H9 (cell line): ENCODE results near the gene SLCO4A1. TPM values are rescaled to one million over a fixed set of nuclear protein-coding genes. Genes with fewer than 3 reads are reported as not detected.

ENCODE experiments used
- DNase-seq: peaks from one replicate; pipeline ENCODE4 v3.0.0-alpha.2; 2017
- H2AFZ ChIP-seq: one replicate; pipeline ENCODE4 v1.6.1; 2013; ENCODE audit warnings: mild to moderate bottlenecking, low read length, control low read depth, moderate library complexity
- H2AK5ac ChIP-seq: 2 replicates; pipeline ENCODE4 v1.6.1; 2013; ENCODE audit warnings: low read length, control low read depth, mixed read lengths; ENCODE audit not compliant: insufficient read length
- H2BK120ac ChIP-seq: one replicate; pipeline ENCODE4 v1.6.1; 2013; ENCODE audit warnings: low read depth, mild to moderate bottlenecking, low read length, control low read depth, inconsistent platforms; ENCODE audit not compliant: poor library complexity, severe bottlenecking
- H2BK12ac ChIP-seq: 2 replicates; pipeline ENCODE4 v1.6.1; 2013; ENCODE audit warnings: low read length, control low read depth, mixed read lengths, low read depth; ENCODE audit not compliant: insufficient read length
- H2BK15ac ChIP-seq: 2 replicates; pipeline ENCODE4 v1.6.1; 2013; ENCODE audit warnings: low read depth, low read length, control low read depth
- H2BK20ac ChIP-seq: one replicate; pipeline ENCODE4 v1.6.1; 2013; ENCODE audit warnings: low read depth, mild to moderate bottlenecking, low read length, control low read depth, inconsistent platforms; ENCODE audit not compliant: poor library complexity, severe bottlenecking
- H2BK5ac ChIP-seq: 2 replicates; pipeline ENCODE4 v1.6.1; 2013; ENCODE audit warnings: low read length, control low read depth, mixed read lengths; ENCODE audit not compliant: insufficient read length
- H3K14ac ChIP-seq: 2 replicates; pipeline ENCODE4 v1.6.1; 2013; ENCODE audit warnings: low read length, control low read depth; ENCODE audit not compliant: insufficient read depth
- H3K18ac ChIP-seq: 2 replicates; pipeline ENCODE4 v1.6.1; 2013; ENCODE audit warnings: low read depth, mild to moderate bottlenecking, mixed read lengths, low read length, control low read depth; ENCODE audit not compliant: insufficient read length
- H3K23ac ChIP-seq: 2 replicates; pipeline ENCODE4 v1.6.1; 2013; ENCODE audit warnings: low read length, control low read depth, mixed read lengths, low read depth; ENCODE audit not compliant: insufficient read length
- H3K23me2 ChIP-seq: 2 replicates; pipeline ENCODE4 v1.6.1; 2013; ENCODE audit warnings: low read depth, mild to moderate bottlenecking, mixed read lengths, low read length, control low read depth; ENCODE audit not compliant: insufficient read length, poor library complexity, severe bottlenecking
- H3K27ac ChIP-seq: 2 replicates; pipeline ENCODE4 v1.5.1; 2013; ENCODE audit warnings: low read length, control low read depth, mixed read lengths, low read depth; ENCODE audit not compliant: insufficient read length
- H3K27me3 ChIP-seq: 2 replicates; pipeline ENCODE4 v1.6.1; 2013; ENCODE audit warnings: low read length, control low read depth, inconsistent platforms; ENCODE audit not compliant: insufficient read depth
- H3K4ac ChIP-seq: 2 replicates; pipeline ENCODE4 v1.6.1; 2013; ENCODE audit warnings: low read depth, mild to moderate bottlenecking, control low read depth, inconsistent platforms, low read length, moderate library complexity
- H3K4me1 ChIP-seq: 2 replicates; pipeline ENCODE4 v1.6.1; 2013; ENCODE audit warnings: low read length, control low read depth, inconsistent platforms; ENCODE audit not compliant: insufficient read depth
- H3K4me2 ChIP-seq: 2 replicates; pipeline ENCODE4 v1.6.1; 2013; ENCODE audit warnings: low read length, control low read depth, mixed read lengths; ENCODE audit not compliant: insufficient read length, insufficient read depth
- H3K56ac ChIP-seq: 2 replicates; pipeline ENCODE4 v1.6.1; 2013; ENCODE audit warnings: low read depth, mild to moderate bottlenecking, mixed read lengths, low read length, control low read depth; ENCODE audit not compliant: insufficient read length
- H3K79me1 ChIP-seq: 2 replicates; pipeline ENCODE4 v1.6.1; 2013; ENCODE audit warnings: low read depth, mild to moderate bottlenecking, moderate library complexity, low read length, control low read depth, inconsistent platforms; ENCODE audit not compliant: insufficient read depth, poor library complexity, severe bottlenecking
- H3K79me2 ChIP-seq: 2 replicates; pipeline ENCODE4 v1.6.1; 2013; ENCODE audit warnings: low read length, control low read depth, inconsistent platforms; ENCODE audit not compliant: insufficient read depth
- H3K9ac ChIP-seq: 2 replicates; pipeline ENCODE4 v1.6.1; 2013; ENCODE audit warnings: low read length, control low read depth, mixed read lengths; ENCODE audit not compliant: insufficient read length; ENCODE audit errors: extremely low read depth
- H3K9me3 ChIP-seq: one replicate; pipeline ENCODE4 v1.6.1; 2013; ENCODE audit warnings: low read depth, low read length, inconsistent platforms; ENCODE audit not compliant: control insufficient read depth
- H3T11ph ChIP-seq: one replicate; pipeline ENCODE4 v1.6.1; 2013; ENCODE audit warnings: mild to moderate bottlenecking, low read length, control low read depth, inconsistent platforms
- H4K20me1 ChIP-seq: one replicate; pipeline ENCODE4 v1.6.1; 2013; ENCODE audit not compliant: control insufficient read depth, insufficient read length, insufficient read depth
- H4K5ac ChIP-seq: 2 replicates; pipeline ENCODE4 v1.6.1; 2013; ENCODE audit warnings: low read depth, mild to moderate bottlenecking, mixed read lengths, low read length, control low read depth; ENCODE audit not compliant: insufficient read length
- H4K8ac ChIP-seq: replicated peaks from 2 replicates; pipeline ENCODE4 v1.6.1; 2013; ENCODE audit warnings: low read length, control low read depth, mixed read lengths, low read depth; ENCODE audit not compliant: insufficient read length
- H4K91ac ChIP-seq: 2 replicates; pipeline ENCODE4 v1.6.1; 2013; ENCODE audit warnings: low read depth, mild to moderate bottlenecking, moderate library complexity, mixed read lengths, low read length, control low read depth; ENCODE audit not compliant: insufficient read length
- H3K27ac Mint-ChIP-seq, 3 experiments: 2 replicates in 2 of 3; 3 replicates in 1 of 3; pipeline ENCODE4 v1.8.0; 2020 to 2021; ENCODE audit warnings: mixed read lengths in 3 of 3, mild to moderate bottlenecking in 1 of 3, moderate library complexity in 1 of 3
- H3K27me3 Mint-ChIP-seq: 2 replicates; pipeline ENCODE4 v1.8.0; 2021; ENCODE audit warnings: low read depth, mild to moderate bottlenecking, moderate library complexity, mixed read lengths
- H3K36me3 Mint-ChIP-seq, 3 experiments: 2 replicates in 2 of 3; 3 replicates in 1 of 3; pipeline ENCODE4 v1.8.0; 2020 to 2021; ENCODE audit warnings: low read depth in 3 of 3, mixed read lengths in 3 of 3; ENCODE audit not compliant: insufficient read depth in 1 of 3
- H3K4me1 Mint-ChIP-seq, 2 experiments: 2 replicates each; pipeline ENCODE4 v1.8.0; 2020; ENCODE audit warnings: mixed read lengths in 2 of 2
- H3K4me3 Mint-ChIP-seq, 2 experiments: 2 replicates in 1 of 2; 3 replicates in 1 of 2; pipeline ENCODE4 v1.8.0; 2020 to 2021; ENCODE audit warnings: mild to moderate bottlenecking in 2 of 2, mixed read lengths in 2 of 2, moderate library complexity in 1 of 2
- H3K9me3 Mint-ChIP-seq, 2 experiments: 2 replicates in 1 of 2; 3 replicates in 1 of 2; pipeline ENCODE4 v1.8.0; 2020; ENCODE audit warnings: mild to moderate bottlenecking in 2 of 2, mixed read lengths in 2 of 2, moderate library complexity in 1 of 2
- CTCF ChIP-seq: fragments of 200-600 bp; sonication (generic); conservative IDR thresholded peaks from 3 replicates; pipeline ENCODE4 v1.8.0; 2021; ENCODE audit warnings: antibody characterized with exemption, mild to moderate bottlenecking
- WGBS: extraction: QIAGEN DNeasy Blood & Tissue Kit; methylation state at CpG from one replicate; pipeline ENCODE4 v1.1.7; 2013; ENCODE audit warnings: missing lambda C conversion rate, low lambda C conversion rate, mixed read lengths; ENCODE audit not compliant: insufficient read length; ENCODE audit errors: extremely low coverage; 5-methylcytosine and 5-hydroxymethylcytosine counted together
- total RNA-seq: library from RNA; stranded (reverse); gene quantifications from 2 replicates; pipeline ENCODE4 v1.2.1, GENCODE V29; 2021

The SLCO4A1 gene
- total RNA-seq, 1 experiment from 2014 or later, result 9.4 TPM

GRCh38 chr20:62669249-62669648 is 26.9 kb downstream of the SLCO4A1 start:
- H2AFZ ChIP-seq, result no peak overlapping the region
- no peak overlapping the region for H3K4ac ChIP-seq
- no CpG with 5 or more reads among the region's 10 CpGs for WGBS
- H3K18ac ChIP-seq, result no peak overlapping the region
- H3K9ac ChIP-seq, result no peak overlapping the region
- H3K79me2 ChIP-seq, result no peaks in the 10 kb centered on the region
- no peaks in the 10 kb centered on the region for H3K23me2 ChIP-seq
- no peak overlapping the region for H2AK5ac ChIP-seq
- no peak for TF ChIP-seq CTCF
- H2BK5ac ChIP-seq, result no peak overlapping the region
- H3K14ac ChIP-seq, result no peak overlapping the region
- H4K20me1 ChIP-seq, result no peaks in the 10 kb centered on the region
- H3K79me1 ChIP-seq, result no peaks in the 10 kb centered on the region
- no peak overlapping the region for H4K91ac ChIP-seq
- H3T11ph ChIP-seq, result no peak overlapping the region
- no peak overlapping the region for H2BK12ac ChIP-seq
- no peak overlapping the region for H3K27ac ChIP-seq
- peaks cover 0 to 3% of the 10 kb centered on the region in 2 experiments; a peak in 2 of 4 replicates for H3K4me1 Mint-ChIP-seq
- H3K36me3 Mint-ChIP-seq, result peaks cover 0 to 2% (median 0%) of the 10 kb centered on the region in 3 experiments; a peak in 1 of 7 replicates
- no peak overlapping the region for H3K56ac ChIP-seq
- DNase-seq, result no peak
- no peaks in the 10 kb centered on the region for H3K27me3 ChIP-seq
- no peak overlapping the region for H2BK15ac ChIP-seq
- H2BK120ac ChIP-seq, result no peak overlapping the region
- H3K23ac ChIP-seq, result no peak overlapping the region
- H4K5ac ChIP-seq, result no peak overlapping the region
- no peaks in the 10 kb centered on the region for H3K9me3 ChIP-seq
- H3K27me3 Mint-ChIP-seq, result peaks cover 2% of the 10 kb centered on the region
- H3K27ac Mint-ChIP-seq, result no peak overlapping the region
- no peaks in the 10 kb centered on the region for H3K4me1 ChIP-seq
- H3K4me2 ChIP-seq, result no peak overlapping the region
- no peaks in the 10 kb centered on the region for H3K9me3 Mint-ChIP-seq
- H2BK20ac ChIP-seq, result no peak overlapping the region
- no peak overlapping the region for H3K4me3 Mint-ChIP-seq
- H4K8ac ChIP-seq, result no peak overlapping the region
